ENCODE results near the gene DLGAP4.

Gene DLGAP4

GRCh38 chr20:36573798-36574365, 267.7 kb downstream of the DLGAP4 start:
- DNase-seq = no peak

- peak; percentile 37 to 75 for DNase-seq
These were observed 268.4 kb downstream of the DLGAP4 start for GRCh38 chr20:36574366-36575135.

GRCh38 chr20:36576081-36576445, 269.9 kb downstream of the DLGAP4 start:
- DNase-seq = no peak

Measured in SW 1271 (cell line).